Brain pericyte (primary cell): Measurements from ENCODE around the gene GRAMD1B.
"Not testable (repeated sequence)": the region's sequence is repeated elsewhere in the genome, so short reads cannot be mapped to it uniquely, and the experiment has no call there.

Experiments
- DNase-seq: peaks from one replicate; pipeline ENCODE4 v3.0.0-alpha.2; 2012; ENCODE audit warnings: low read depth, low spot score

The GRAMD1B gene

GRCh38 chr11:123509737-123510578 lies 79.9 kb downstream of the GRAMD1B start:
- DNase-seq = peak; percentile 24

GRCh38 chr11:123510579-123510905 lies 80.5 kb downstream of the GRAMD1B start:
- no peak for DNase-seq

GRCh38 chr11:123511037-123511870 lies 81.2 kb downstream of the GRAMD1B start:
- peak; percentile 84 for DNase-seq

GRCh38 chr11:123513309-123513708 lies 83.2 kb downstream of the GRAMD1B start:
- DNase-seq = not testable (repeated sequence)

- DNase-seq = no peak
Measured at GRCh38 chr11:123516238-123516637, 86.2 kb downstream of the GRAMD1B start.

DNA sequence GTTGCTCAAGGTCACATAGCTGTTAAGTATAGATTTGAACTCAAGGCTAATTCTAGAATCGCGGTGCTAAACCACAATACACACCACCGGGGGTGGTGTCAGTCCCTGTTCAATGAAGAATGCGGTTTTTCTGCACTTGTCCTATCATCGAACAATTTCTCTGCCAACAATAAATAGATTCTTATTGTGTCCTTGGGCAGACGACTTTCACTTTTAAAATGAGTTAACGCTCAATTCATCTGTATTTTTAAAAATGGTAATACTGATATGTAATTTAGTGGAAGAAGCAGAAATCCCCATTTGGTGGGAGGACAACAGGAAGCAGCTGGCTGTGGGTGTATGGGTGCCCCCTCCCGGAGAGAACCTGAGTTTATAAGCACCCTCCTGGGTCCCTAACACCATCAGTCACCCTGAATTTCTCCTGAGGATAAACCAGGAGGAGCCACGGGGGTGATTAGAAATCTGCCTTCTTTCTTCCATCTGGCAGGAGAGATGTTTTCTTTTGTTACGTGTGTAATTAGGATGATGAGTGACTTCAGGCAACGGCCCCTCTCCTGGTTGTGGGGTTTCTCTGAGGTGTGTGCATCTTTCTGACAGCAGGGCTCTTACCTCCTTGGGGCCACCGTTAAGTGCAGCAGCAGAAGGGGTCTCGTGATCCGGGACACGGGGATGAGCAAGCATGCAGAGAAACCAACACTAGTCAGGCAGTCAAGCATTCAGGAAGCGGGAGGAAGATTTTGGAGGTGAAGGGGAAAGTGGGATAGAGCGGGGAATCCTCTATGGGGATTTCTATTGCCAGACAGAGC lies 87.7 kb downstream of the GRAMD1B start:
- no peak for DNase-seq

DNA sequence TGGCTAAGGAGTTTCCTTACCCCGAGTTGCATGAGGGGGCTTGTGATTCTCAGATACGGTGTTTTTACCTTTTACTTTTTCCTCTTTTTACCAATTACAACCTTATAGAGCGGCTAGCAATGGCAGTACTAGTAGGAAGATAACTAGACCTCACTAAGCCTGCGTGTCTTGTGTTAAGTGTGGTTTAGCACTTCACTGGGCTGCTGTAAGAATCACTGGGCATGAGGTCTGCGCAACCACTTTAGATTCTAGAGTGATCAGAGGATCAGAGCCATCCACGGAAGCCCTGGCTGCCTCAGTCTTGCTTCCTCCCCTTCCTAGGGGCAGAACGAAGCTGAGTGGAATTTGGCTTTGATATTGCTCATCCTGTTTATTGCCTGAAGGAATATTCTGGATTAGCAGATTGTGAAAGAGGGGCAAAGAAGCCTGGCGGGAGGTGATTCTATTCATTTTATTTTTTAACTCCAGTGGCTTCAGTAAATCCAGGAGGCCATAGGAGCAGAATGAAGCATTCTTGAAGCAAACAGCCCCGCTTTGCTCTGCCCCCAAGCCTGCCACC lies 88.5 kb downstream of the GRAMD1B start:
- no peak for DNase-seq

DNA sequence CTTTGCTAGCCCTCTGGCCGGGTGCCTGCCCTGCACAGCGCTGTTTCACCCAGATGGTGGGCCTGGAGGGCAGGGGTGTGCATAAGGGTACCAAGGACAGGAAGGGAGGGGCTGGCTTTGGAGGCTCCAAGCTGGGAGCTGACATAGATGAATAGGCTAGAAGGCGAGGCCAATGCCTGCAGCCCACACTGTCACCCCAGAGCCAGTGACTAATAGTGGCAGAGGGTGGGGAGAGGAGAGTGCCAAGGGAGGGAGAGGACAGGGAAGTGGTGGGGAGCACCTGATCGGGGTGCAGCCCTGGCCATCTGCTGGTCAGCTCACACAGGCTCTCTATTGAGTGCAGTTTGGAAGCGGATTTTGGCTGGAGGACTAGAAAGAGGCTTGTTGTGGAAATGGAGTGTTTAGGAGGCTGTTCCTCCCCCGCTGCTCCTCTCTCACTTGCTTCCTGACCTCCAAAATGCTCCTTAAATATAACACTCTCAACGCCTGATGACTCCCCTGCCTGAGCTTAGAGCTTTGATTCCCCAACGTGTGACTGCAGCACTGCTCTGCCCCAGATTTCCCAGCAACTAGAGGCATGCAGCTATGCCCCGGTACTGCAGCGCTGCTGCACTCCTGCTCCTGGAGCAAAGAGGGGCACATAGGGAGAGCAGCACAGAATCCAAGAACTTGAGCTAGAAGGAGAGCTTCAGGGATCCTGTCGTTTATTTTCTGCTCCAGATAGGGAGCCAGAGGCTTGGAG lies 89.2 kb downstream of the GRAMD1B start:
- no peak for DNase-seq

DNA sequence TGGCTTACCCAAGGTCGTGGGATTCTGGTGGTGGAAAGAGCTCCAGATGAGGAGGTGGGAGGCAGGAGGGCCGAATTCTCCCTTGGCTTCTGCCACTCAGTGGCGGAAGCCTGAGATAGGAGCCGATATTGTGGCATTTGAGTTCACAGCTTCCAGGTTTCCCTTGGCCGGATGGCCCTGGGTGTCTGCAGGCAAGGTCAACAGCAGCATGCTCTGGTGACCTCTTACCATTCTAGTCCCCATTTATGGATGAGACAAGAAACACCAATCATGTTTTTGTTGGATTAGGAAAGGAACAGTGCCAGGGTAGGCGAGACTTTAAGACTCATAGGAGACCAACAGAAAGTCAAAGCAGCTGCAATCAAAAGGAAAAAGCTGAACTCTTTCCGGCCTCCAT lies 89.7 kb downstream of the GRAMD1B start:
- no peak for DNase-seq

DNA sequence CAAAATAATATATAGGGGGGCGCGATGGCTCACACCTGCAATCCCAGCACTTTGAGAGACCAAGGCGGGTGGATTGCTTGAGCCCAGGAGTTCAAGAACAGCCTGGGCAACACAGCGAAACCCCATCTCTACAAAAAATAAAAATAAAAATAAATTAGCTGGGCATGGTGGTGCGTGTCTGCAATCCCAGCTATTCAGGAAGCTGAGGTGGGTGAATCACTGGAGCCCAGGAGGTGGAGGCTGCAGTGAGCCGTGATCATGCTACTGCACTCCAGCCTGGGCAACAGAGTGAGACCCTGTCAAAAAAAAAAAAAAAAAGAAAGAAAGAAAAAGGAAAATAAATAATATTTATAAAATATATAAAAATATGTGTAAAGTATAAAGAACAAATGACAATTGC lies 90.4 kb downstream of the GRAMD1B start:
- DNase-seq = not testable (repeated sequence)

DNA sequence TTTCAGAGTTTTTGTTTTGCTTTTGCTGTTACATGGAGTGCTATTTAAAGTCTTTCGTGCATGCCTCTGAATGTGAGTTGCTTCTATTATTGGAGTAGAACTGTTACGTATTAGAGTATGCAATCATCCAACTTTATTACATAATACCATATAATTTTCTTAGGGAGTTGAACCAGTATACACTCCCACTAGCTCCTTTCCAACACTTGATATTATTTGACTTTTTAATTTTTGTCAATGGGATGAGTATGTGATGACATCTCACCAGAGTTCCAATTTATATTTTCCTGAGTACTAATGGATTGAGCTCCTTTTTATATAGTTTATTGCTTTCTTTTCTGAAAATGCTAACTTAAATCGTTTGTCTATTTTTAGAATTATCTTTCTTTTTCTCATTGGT lies 90.9 kb downstream of the GRAMD1B start:
- no peak for DNase-seq

- DNase-seq = no peak
Measured at GRCh38 chr11:123521930-123522329, 91.9 kb downstream of the GRAMD1B start.

GRCh38 chr11:123523539-123523938 lies 93.5 kb downstream of the GRAMD1B start:
- no peak for DNase-seq

GRCh38 chr11:123525097-123525496 lies 95.0 kb downstream of the GRAMD1B start:
- no peak for DNase-seq

- DNase-seq = no peak
Measured at GRCh38 chr11:123525511-123525918, 95.4 kb downstream of the GRAMD1B start.

DNA sequence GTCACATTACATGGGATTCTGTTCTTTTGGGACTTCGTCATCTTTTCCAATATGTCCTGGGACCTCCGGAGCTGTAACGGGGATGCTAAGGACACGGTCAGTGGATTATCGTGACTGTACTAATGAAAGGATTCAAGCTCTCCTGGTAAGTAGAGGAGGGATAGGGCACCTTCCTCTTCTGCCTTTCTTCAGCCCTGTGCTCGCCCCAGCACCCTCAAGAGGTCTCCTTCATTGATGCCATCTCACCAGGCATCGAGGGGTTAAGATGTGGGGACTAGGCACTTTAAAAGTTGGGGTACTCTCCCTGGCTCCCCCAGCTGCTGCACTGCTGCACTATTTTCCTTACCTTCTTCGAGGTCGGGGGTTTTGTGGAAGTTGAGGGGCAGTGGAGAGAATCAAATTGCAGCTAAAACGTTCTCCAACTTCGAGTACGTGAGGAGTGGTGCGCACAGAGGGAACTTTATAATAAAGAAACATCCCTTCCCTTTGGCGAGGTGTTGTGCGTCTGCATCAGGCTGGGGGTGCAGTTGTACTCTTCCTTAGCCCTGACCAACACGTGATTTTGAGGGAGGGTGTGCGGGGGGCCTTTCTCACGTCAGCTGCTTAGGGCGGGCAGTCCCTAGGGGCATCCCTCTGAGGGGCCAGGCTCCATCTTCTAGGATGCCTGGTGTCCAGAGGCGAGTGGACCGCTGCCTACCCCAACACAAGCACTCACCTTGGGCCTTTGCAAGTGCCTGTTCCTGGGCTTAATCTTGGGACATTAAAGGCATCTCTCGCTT lies 96.1 kb downstream of the GRAMD1B start:
- no peak for DNase-seq

GRCh38 chr11:123526918-123527317 lies 96.8 kb downstream of the GRAMD1B start:
- DNase-seq = no peak

- no peak for DNase-seq
Measured at GRCh38 chr11:123527526-123527925, 97.5 kb downstream of the GRAMD1B start.

DNA sequence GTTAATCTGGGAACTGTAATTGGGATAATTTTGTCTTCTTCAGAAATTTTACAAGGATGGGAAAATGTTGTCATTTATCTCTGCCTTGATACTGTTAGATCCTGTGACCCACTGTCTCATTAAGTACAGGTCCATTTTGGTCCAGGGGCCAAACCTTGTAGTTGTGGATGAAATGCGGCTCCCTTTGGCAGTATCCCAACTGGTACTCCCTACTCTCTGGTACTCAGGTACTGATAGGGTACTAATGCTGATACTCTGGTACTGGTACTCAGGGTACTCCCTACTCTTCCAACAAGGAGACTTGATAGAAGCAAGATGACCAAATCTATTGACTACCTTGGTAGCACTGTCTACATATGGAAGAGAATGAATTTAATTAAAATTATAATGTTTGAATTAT lies 97.9 kb downstream of the GRAMD1B start:
- no peak for DNase-seq

- DNase-seq = no peak
Measured at GRCh38 chr11:123531325-123531724, 101.3 kb downstream of the GRAMD1B start.
